Measurements from ENCODE around the gene EMP3. TPM values are rescaled to one million over a fixed set of nuclear protein-coding genes. Genes with fewer than 3 reads are reported as not detected.

The EMP3 gene
- total and polyA plus RNA-seq, 2 experiments from 2014 or later, result 6.0 to 25.1 TPM

GRCh38 chr19:48348737-48349136 lies 23.4 kb downstream of the EMP3 start (continued):
- TF ChIP-seq REST (IDR thresholded peaks at IDR 0.05; ENCODE audit: unreplicated experiment), result no peak
- TF ChIP-seq NANOG (IDR thresholded peaks at IDR 0.05; ENCODE audit: borderline replicate concordance), result no peak
- no peak for TF ChIP-seq ZNF114 (CRISPR knock-in tag; IDR thresholded peaks at IDR 0.05)

GRCh38 chr19:48350856-48351255 lies 25.5 kb downstream of the EMP3 start:
- no peaks in the 10 kb centered on the region for H3K9me2 ChIP-seq (ENCODE audit: insufficient read depth)
- no peak overlapping the region for H3K4me3 ChIP-seq
- DNase-seq (ENCODE audit: low spot score) (no peak), ATAC-seq (no peak)
- H3K4me1 Mint-ChIP-seq, result peaks cover 4% of the 10 kb centered on the region
- no peak overlapping the region for H3K4me3 Mint-ChIP-seq
- H3K27me3 ChIP-seq (ENCODE audit: insufficient read depth), result no peaks in the 10 kb centered on the region
- H2AFZ ChIP-seq, result no peak overlapping the region
- H3K4me1 ChIP-seq (ENCODE audit: insufficient read depth), result no peaks in the 10 kb centered on the region; the same call in 1 of the 2 replicates
- H4K20me1 ChIP-seq (replicated peaks; ENCODE audit: insufficient read depth), result peaks cover 4% of the 10 kb centered on the region; the same call in 1 of the 2 replicates
- peaks cover 3% of the 10 kb centered on the region; the same call in 1 of the 3 replicates for H3K9me3 Mint-ChIP-seq
- H3K27ac ChIP-seq (ENCODE audit: low read depth), result no peak overlapping the region
- H3K36me3 ChIP-seq (ENCODE audit: insufficient read depth), result no peaks in the 10 kb centered on the region
- TF ChIP-seq ZNF331 (CRISPR knock-in tag; IDR thresholded peaks at IDR 0.05; ENCODE audit: low read depth) (no peak), CTCF (conservative IDR thresholded peaks at IDR 0.05; ENCODE audit: low read depth in 2 of 2) (no peak), CREB1 (CRISPR knock-in tag; IDR thresholded peaks at IDR 0.05; ENCODE audit: low read depth) (no peak), STAT1 (IDR thresholded peaks at IDR 0.05; ENCODE audit: unreplicated experiment) (no peak), ZNF114 (CRISPR knock-in tag; IDR thresholded peaks at IDR 0.05) (no peak), POLR2AphosphoS5 (IDR thresholded peaks at IDR 0.05; ENCODE audit: low read depth) (no peak)
- no peak overlapping the region for H3K27ac Mint-ChIP-seq
- H3K27me3 Mint-ChIP-seq (ENCODE audit: insufficient read depth, low read depth, poor library complexity), result peaks cover 11% of the 10 kb centered on the region
- H3F3A ChIP-seq (replicated peaks; ENCODE audit: low read depth), result 0 out of 2 replicates have a peak, but pooled peaks cover 2% of the 10 kb centered on the region
- no peaks in the 10 kb centered on the region for H3K36me3 Mint-ChIP-seq (ENCODE audit: low read depth)
- H3K4me2 ChIP-seq, result no peak overlapping the region
- H3K79me2 ChIP-seq (replicated peaks; ENCODE audit: insufficient read depth), result no peaks in the 10 kb centered on the region

- no peak overlapping the region for H3K4me3 Mint-ChIP-seq
- DNase-seq (ENCODE audit: low spot score), result peak; percentile 88
- H3K4me1 ChIP-seq (ENCODE audit: insufficient read depth), result no peaks in the 10 kb centered on the region; the same call in 1 of the 2 replicates
- no peak overlapping the region for H3K4me2 ChIP-seq
- H4K20me1 ChIP-seq (replicated peaks; ENCODE audit: insufficient read depth), result peaks cover 4% of the 10 kb centered on the region; the same call in 1 of the 2 replicates
- H3K4me3 ChIP-seq, result no peak overlapping the region
- H3K27me3 ChIP-seq (ENCODE audit: insufficient read depth), result no peaks in the 10 kb centered on the region
- no peaks in the 10 kb centered on the region for H3K36me3 ChIP-seq (ENCODE audit: insufficient read depth)
- ATAC-seq, result peak; percentile 96
- peaks cover 4% of the 10 kb centered on the region for H3K4me1 Mint-ChIP-seq
- H3K27ac Mint-ChIP-seq, result no peak overlapping the region
- no peak overlapping the region for H3K27ac ChIP-seq (ENCODE audit: low read depth)
- H3K9me2 ChIP-seq (ENCODE audit: insufficient read depth), result no peaks in the 10 kb centered on the region
- no peaks in the 10 kb centered on the region for H3K36me3 Mint-ChIP-seq (ENCODE audit: low read depth)
- no peak overlapping the region for H2AFZ ChIP-seq
- no peaks in the 10 kb centered on the region for H3K79me2 ChIP-seq (replicated peaks; ENCODE audit: insufficient read depth)
- H3F3A ChIP-seq (replicated peaks; ENCODE audit: low read depth), result 0 out of 2 replicates have a peak, but pooled peaks cover 2% of the 10 kb centered on the region
- H3K9me3 Mint-ChIP-seq, result peaks cover 3% of the 10 kb centered on the region; the same call in 1 of the 3 replicates
- peaks cover 9% of the 10 kb centered on the region for H3K27me3 Mint-ChIP-seq (ENCODE audit: insufficient read depth, low read depth, poor library complexity)
- TF ChIP-seq REST (IDR thresholded peaks at IDR 0.05; ENCODE audit: unreplicated experiment) (no peak), CTCF (conservative IDR thresholded peaks at IDR 0.05; ENCODE audit: low read depth in 2 of 2) (peak; percentile 91 to 94), JUNB (IDR thresholded peaks at IDR 0.05; ENCODE audit: unreplicated experiment) (no peak), CREB1 (CRISPR knock-in tag; IDR thresholded peaks at IDR 0.05; ENCODE audit: low read depth) (no peak)
Observed at GRCh38 chr19:48351341-48351752, 26.0 kb downstream of the EMP3 start.

Measured in GM23338 (cell line).